ENCODE results near the gene SETD6. TPM values are rescaled to one million over a fixed set of nuclear protein-coding genes. Genes with fewer than 3 reads are reported as not detected.

Gene SETD6
- total and polyA plus RNA-seq, 2 donors, result 8.5 to 14.5 TPM

- Histone ChIP-seq H3K9me3 (ENCODE audit: control insufficient read depth in 2 of 2, insufficient read depth in 1 of 2, low read length in 1 of 2) (no peaks in the 10 kb centered on the region), H3K27ac (ENCODE audit: low read depth in 1 of 2, low read length in 1 of 2) (no peak overlapping the region), H3K4me3 (ENCODE audit: low read length in 2 of 2) (no peak overlapping the region), H3K4me1 (ENCODE audit: control insufficient read depth in 2 of 2, insufficient read depth in 2 of 2, low read length in 2 of 2) (no peaks in the 10 kb centered on the region), H3K27me3 (ENCODE audit: control insufficient read depth in 2 of 2, insufficient read depth in 1 of 2, low read length in 1 of 2) (peaks cover 0 to 12% of the 10 kb centered on the region in 2 donors), H3K36me3 (ENCODE audit: control insufficient read depth in 2 of 2, insufficient read depth in 2 of 2, low read length in 1 of 2) (no peaks in the 10 kb centered on the region)
- 77% methylated on average over 4 of the region's 4 CpGs for WGBS
- no peak for DNase-seq (ENCODE audit: low read depth in 6 of 9, low spot score in 9 of 9)
These were observed 40.2 kb upstream of the SETD6 start for GRCh38 chr16:58475091-58475619.

GRCh38 chr16:58476791-58477190 is 38.5 kb upstream of the SETD6 start:
- no peaks in the 10 kb centered on the region for H3K9me3 ChIP-seq (ENCODE audit: control insufficient read depth in 2 of 2, insufficient read depth in 1 of 2, low read length in 1 of 2)
- H3K36me3 ChIP-seq (ENCODE audit: control insufficient read depth in 2 of 2, insufficient read depth in 2 of 2, low read length in 1 of 2), result no peaks in the 10 kb centered on the region
- no peak overlapping the region for H3K27ac ChIP-seq (ENCODE audit: low read depth in 1 of 2, low read length in 1 of 2)
- no peak overlapping the region for H3K4me3 ChIP-seq (ENCODE audit: low read length in 2 of 2)
- no peak for DNase-seq (ENCODE audit: low read depth in 6 of 9, low spot score in 9 of 9)
- WGBS, result 92% methylated on average over 1 of the region's 1 CpG
- no peaks in the 10 kb centered on the region for H3K4me1 ChIP-seq (ENCODE audit: control insufficient read depth in 2 of 2, insufficient read depth in 2 of 2, low read length in 2 of 2)
- peaks cover 0 to 6% of the 10 kb centered on the region in 2 donors for H3K27me3 ChIP-seq (ENCODE audit: control insufficient read depth in 2 of 2, insufficient read depth in 1 of 2, low read length in 1 of 2)

GRCh38 chr16:58478427-58478826 is 36.9 kb upstream of the SETD6 start:
- Histone ChIP-seq H3K27ac (ENCODE audit: low read depth in 1 of 2, low read length in 1 of 2) (no peak overlapping the region), H3K9me3 (ENCODE audit: control insufficient read depth in 2 of 2, insufficient read depth in 1 of 2, low read length in 1 of 2) (no peaks in the 10 kb centered on the region), H3K36me3 (ENCODE audit: control insufficient read depth in 2 of 2, insufficient read depth in 2 of 2, low read length in 1 of 2) (no peaks in the 10 kb centered on the region), H3K4me1 (ENCODE audit: control insufficient read depth in 2 of 2, insufficient read depth in 2 of 2, low read length in 2 of 2) (no peaks in the 10 kb centered on the region), H3K27me3 (ENCODE audit: control insufficient read depth in 2 of 2, insufficient read depth in 1 of 2, low read length in 1 of 2) (no peaks in the 10 kb centered on the region), H3K4me3 (ENCODE audit: low read length in 2 of 2) (no peak overlapping the region)
- WGBS, result 98% methylated on average over 2 of the region's 2 CpGs
- DNase-seq (ENCODE audit: low read depth in 6 of 9, low spot score in 9 of 9), result no peak

- Histone ChIP-seq H3K36me3 (ENCODE audit: control insufficient read depth in 2 of 2, insufficient read depth in 2 of 2, low read length in 1 of 2) (no peaks in the 10 kb centered on the region), H3K4me3 (ENCODE audit: low read length in 2 of 2) (no peak overlapping the region), H3K9me3 (ENCODE audit: control insufficient read depth in 2 of 2, insufficient read depth in 1 of 2, low read length in 1 of 2) (no peaks in the 10 kb centered on the region), H3K4me1 (ENCODE audit: control insufficient read depth in 2 of 2, insufficient read depth in 2 of 2, low read length in 2 of 2) (no peaks in the 10 kb centered on the region), H3K27ac (ENCODE audit: low read depth in 1 of 2, low read length in 1 of 2) (no peak overlapping the region), H3K27me3 (ENCODE audit: control insufficient read depth in 2 of 2, insufficient read depth in 1 of 2, low read length in 1 of 2) (peaks cover 0 to 2% of the 10 kb centered on the region in 2 donors)
- 96% methylated on average over 11 of the region's 11 CpGs for WGBS
- DNase-seq (ENCODE audit: low read depth in 6 of 9, low spot score in 9 of 9), result no peak
These were observed 34.0 kb upstream of the SETD6 start for GRCh38 chr16:58481226-58481869.

- H3K9me3 ChIP-seq (ENCODE audit: control insufficient read depth in 2 of 2, insufficient read depth in 1 of 2, low read length in 1 of 2), result no peaks in the 10 kb centered on the region
- H3K27ac ChIP-seq (ENCODE audit: low read depth in 1 of 2, low read length in 1 of 2), result no peak overlapping the region
- WGBS, result 85% methylated on average over 8 of the region's 8 CpGs
- DNase-seq (ENCODE audit: low read depth in 6 of 9, low spot score in 9 of 9), result no peak
- peaks cover 0 to 6% of the 10 kb centered on the region in 2 donors for H3K27me3 ChIP-seq (ENCODE audit: control insufficient read depth in 2 of 2, insufficient read depth in 1 of 2, low read length in 1 of 2)
- H3K4me3 ChIP-seq (ENCODE audit: low read length in 2 of 2), result no peak overlapping the region
- no peaks in the 10 kb centered on the region for H3K4me1 ChIP-seq (ENCODE audit: control insufficient read depth in 2 of 2, insufficient read depth in 2 of 2, low read length in 2 of 2)
- no peaks in the 10 kb centered on the region for H3K36me3 ChIP-seq (ENCODE audit: control insufficient read depth in 2 of 2, insufficient read depth in 2 of 2, low read length in 1 of 2)
These were observed 33.4 kb upstream of the SETD6 start for GRCh38 chr16:58481931-58482330.

GRCh38 chr16:58485184-58485887 is 30.0 kb upstream of the SETD6 start:
- Histone ChIP-seq H3K4me3 (ENCODE audit: low read length in 2 of 2) (no peak overlapping the region), H3K9me3 (ENCODE audit: control insufficient read depth in 2 of 2, insufficient read depth in 1 of 2, low read length in 1 of 2) (no peaks in the 10 kb centered on the region), H3K27ac (ENCODE audit: low read depth in 1 of 2, low read length in 1 of 2) (no peak overlapping the region), H3K36me3 (ENCODE audit: control insufficient read depth in 2 of 2, insufficient read depth in 2 of 2, low read length in 1 of 2) (no peaks in the 10 kb centered on the region), H3K4me1 (ENCODE audit: control insufficient read depth in 2 of 2, insufficient read depth in 2 of 2, low read length in 2 of 2) (peaks cover 0 to 5% of the 10 kb centered on the region in 2 donors), H3K27me3 (ENCODE audit: control insufficient read depth in 2 of 2, insufficient read depth in 1 of 2, low read length in 1 of 2) (peaks cover 0 to 23% of the 10 kb centered on the region in 2 donors)
- no peak for DNase-seq (ENCODE audit: low read depth in 6 of 9, low spot score in 9 of 9)
- 88% methylated on average over 11 of the region's 11 CpGs for WGBS

- peak in 7 of 9 donors; percentile 25 to 79 (median 61) for DNase-seq (ENCODE audit: low read depth in 6 of 9, low spot score in 9 of 9)
- H3K9me3 ChIP-seq (ENCODE audit: control insufficient read depth in 2 of 2, insufficient read depth in 1 of 2, low read length in 1 of 2), result no peaks in the 10 kb centered on the region
- no peaks in the 10 kb centered on the region for H3K36me3 ChIP-seq (ENCODE audit: control insufficient read depth in 2 of 2, insufficient read depth in 2 of 2, low read length in 1 of 2)
- H3K4me1 ChIP-seq (ENCODE audit: control insufficient read depth in 2 of 2, insufficient read depth in 2 of 2, low read length in 2 of 2), result peaks cover 0 to 5% of the 10 kb centered on the region in 2 donors
- H3K4me3 ChIP-seq (ENCODE audit: low read length in 2 of 2), result no peak overlapping the region
- no peak overlapping the region for H3K27ac ChIP-seq (ENCODE audit: low read depth in 1 of 2, low read length in 1 of 2)
- H3K27me3 ChIP-seq (ENCODE audit: control insufficient read depth in 2 of 2, insufficient read depth in 1 of 2, low read length in 1 of 2), result peaks cover 0 to 29% of the 10 kb centered on the region in 2 donors
- 20% methylated on average over 43 of the region's 43 CpGs for WGBS
These were observed 27.6 kb upstream of the SETD6 start for GRCh38 chr16:58487566-58488351.

- WGBS, result 95% methylated on average over 3 of the region's 3 CpGs
These were observed 26.8 kb upstream of the SETD6 start for GRCh38 chr16:58488531-58488930.

GRCh38 chr16:58490065-58490464 is 25.3 kb upstream of the SETD6 start:
- Histone ChIP-seq H3K4me1 (ENCODE audit: control insufficient read depth in 2 of 2, insufficient read depth in 2 of 2, low read length in 2 of 2) (peaks cover 0 to 6% of the 10 kb centered on the region in 2 donors), H3K9me3 (ENCODE audit: control insufficient read depth in 2 of 2, insufficient read depth in 1 of 2, low read length in 1 of 2) (no peaks in the 10 kb centered on the region), H3K4me3 (ENCODE audit: low read length in 2 of 2) (no peak overlapping the region), H3K27ac (ENCODE audit: low read depth in 1 of 2, low read length in 1 of 2) (no peak overlapping the region), H3K27me3 (ENCODE audit: control insufficient read depth in 2 of 2, insufficient read depth in 1 of 2, low read length in 1 of 2) (peaks cover 0 to 44% of the 10 kb centered on the region in 2 donors), H3K36me3 (ENCODE audit: control insufficient read depth in 2 of 2, insufficient read depth in 2 of 2, low read length in 1 of 2) (no peaks in the 10 kb centered on the region)
- WGBS, result 98% methylated on average over 4 of the region's 4 CpGs
- no peak for DNase-seq (ENCODE audit: low read depth in 6 of 9, low spot score in 9 of 9)

More at GRCh38 chr16:58488531-58488930, 26.8 kb upstream of the SETD6 start:
- no peak overlapping the region for H3K27ac ChIP-seq (ENCODE audit: low read depth in 1 of 2, low read length in 1 of 2)
- DNase-seq (ENCODE audit: low read depth in 6 of 9, low spot score in 9 of 9), result no peak
- no peak overlapping the region for H3K4me3 ChIP-seq (ENCODE audit: low read length in 2 of 2)
- H3K9me3 ChIP-seq (ENCODE audit: control insufficient read depth in 2 of 2, insufficient read depth in 1 of 2, low read length in 1 of 2), result no peaks in the 10 kb centered on the region
- H3K36me3 ChIP-seq (ENCODE audit: control insufficient read depth in 2 of 2, insufficient read depth in 2 of 2, low read length in 1 of 2), result no peaks in the 10 kb centered on the region
- H3K4me1 ChIP-seq (ENCODE audit: control insufficient read depth in 2 of 2, insufficient read depth in 2 of 2, low read length in 2 of 2), result peaks cover 0 to 5% of the 10 kb centered on the region in 2 donors
- peaks cover 0 to 32% of the 10 kb centered on the region in 2 donors for H3K27me3 ChIP-seq (ENCODE audit: control insufficient read depth in 2 of 2, insufficient read depth in 1 of 2, low read length in 1 of 2)

Data from thymus (tissue), 11 donors.